ENCODE results near the gene ENO1. TPM values are rescaled to one million over a fixed set of nuclear protein-coding genes. Genes with fewer than 3 reads are reported as not detected.

ENO1 gene
- total and polyA plus RNA-seq, 9 of the 15 experiments (the other 6 are each of a cell fraction or from before 2014, with no cell fraction given): 2,249 to 7,472 (median 2,868) TPM

GRCh38 chr1:8878698-8879463, 395 bp upstream of the ENO1 start (continued):
- no peak for TF ChIP-seq ZNF707 (CRISPR knock-in tag; conservative IDR thresholded peaks at IDR 0.05)
- no peak for TF ChIP-seq DACH1 (IDR thresholded peaks at IDR 0.05; ENCODE audit: partially characterized antibody)
- TF ChIP-seq FOXO4 (CRISPR knock-in tag; IDR thresholded peaks at IDR 0.05): peak; percentile 51
- no peak for TF ChIP-seq RHOXF2B (CRISPR knock-in tag; conservative IDR thresholded peaks at IDR 0.05)
- TF ChIP-seq XRCC3 (IDR thresholded peaks at IDR 0.05): no peak
- 0 out of 2 replicates have a peak, but pooled peaks have one; percentile 5 for TF ChIP-seq POLR2H (tag; IDR thresholded peaks at IDR 0.05; ENCODE audit: low read depth)
- peak in 1 of 2 experiments; percentile 55; a peak in 2 of 4 replicates for TF ChIP-seq TRIM24 (IDR thresholded peaks at IDR 0.05)
- TF ChIP-seq DIDO1 (tag; IDR thresholded peaks at IDR 0.05; ENCODE audit: low read depth): peak; percentile 22; the same call in 1 of the 2 replicates
- peak; percentile 12; the same call in 1 of the 2 replicates for TF ChIP-seq TOE1 (IDR thresholded peaks at IDR 0.05; ENCODE audit: borderline replicate concordance)
- peak; percentile 93 for TF ChIP-seq TOE1 (CRISPR knock-in tag; IDR thresholded peaks at IDR 0.05; ENCODE audit: borderline replicate concordance, low read depth)
- TF ChIP-seq ZBTB17 (CRISPR knock-in tag; IDR thresholded peaks at IDR 0.05): peak; percentile 86
- TF ChIP-seq IRF1 (CRISPR knock-in tag; IDR thresholded peaks at IDR 0.05; ENCODE audit: borderline replicate concordance): peak; percentile 94; the same call in 1 of the 2 replicates
- peak; percentile 72; the same call in 1 of the 2 replicates for TF ChIP-seq ZNF124 (CRISPR knock-in tag; IDR thresholded peaks at IDR 0.05)
- peak; percentile 32; the same call in 1 of the 2 replicates for TF ChIP-seq ERF (CRISPR knock-in tag; IDR thresholded peaks at IDR 0.05)
- peak; percentile 69; the same call in 1 of the 2 replicates for TF ChIP-seq XRCC5 (IDR thresholded peaks at IDR 0.05; ENCODE audit: low read depth, low read length)
- peak; percentile 89; the same call in 1 of the 2 replicates for TF ChIP-seq ARID4B (CRISPR knock-in tag; IDR thresholded peaks at IDR 0.05)
- peak in 1 of 2 experiments; percentile 81; a peak in 1 of 4 replicates for TF ChIP-seq KDM4B (IDR thresholded peaks at IDR 0.05; ENCODE audit: borderline replicate concordance in 2 of 2, low read depth in 1 of 2)
- TF ChIP-seq MLX (CRISPR knock-in tag; conservative IDR thresholded peaks at IDR 0.05): peak in 1 of 2 experiments; percentile 64; a peak in 1 of 4 replicates
- peak; percentile 88 for TF ChIP-seq ZFX (CRISPR knock-in tag; IDR thresholded peaks at IDR 0.05)
- TF ChIP-seq SAFB2 (IDR thresholded peaks at IDR 0.05; ENCODE audit: borderline replicate concordance, low read depth, low read length, severe bottlenecking): no peak
